ENCODE measurements around the gene ARPIN.
A peak's percentile ranks its signal among the peaks of the same experiment; 100 is the strongest.

The ARPIN gene

DNA sequence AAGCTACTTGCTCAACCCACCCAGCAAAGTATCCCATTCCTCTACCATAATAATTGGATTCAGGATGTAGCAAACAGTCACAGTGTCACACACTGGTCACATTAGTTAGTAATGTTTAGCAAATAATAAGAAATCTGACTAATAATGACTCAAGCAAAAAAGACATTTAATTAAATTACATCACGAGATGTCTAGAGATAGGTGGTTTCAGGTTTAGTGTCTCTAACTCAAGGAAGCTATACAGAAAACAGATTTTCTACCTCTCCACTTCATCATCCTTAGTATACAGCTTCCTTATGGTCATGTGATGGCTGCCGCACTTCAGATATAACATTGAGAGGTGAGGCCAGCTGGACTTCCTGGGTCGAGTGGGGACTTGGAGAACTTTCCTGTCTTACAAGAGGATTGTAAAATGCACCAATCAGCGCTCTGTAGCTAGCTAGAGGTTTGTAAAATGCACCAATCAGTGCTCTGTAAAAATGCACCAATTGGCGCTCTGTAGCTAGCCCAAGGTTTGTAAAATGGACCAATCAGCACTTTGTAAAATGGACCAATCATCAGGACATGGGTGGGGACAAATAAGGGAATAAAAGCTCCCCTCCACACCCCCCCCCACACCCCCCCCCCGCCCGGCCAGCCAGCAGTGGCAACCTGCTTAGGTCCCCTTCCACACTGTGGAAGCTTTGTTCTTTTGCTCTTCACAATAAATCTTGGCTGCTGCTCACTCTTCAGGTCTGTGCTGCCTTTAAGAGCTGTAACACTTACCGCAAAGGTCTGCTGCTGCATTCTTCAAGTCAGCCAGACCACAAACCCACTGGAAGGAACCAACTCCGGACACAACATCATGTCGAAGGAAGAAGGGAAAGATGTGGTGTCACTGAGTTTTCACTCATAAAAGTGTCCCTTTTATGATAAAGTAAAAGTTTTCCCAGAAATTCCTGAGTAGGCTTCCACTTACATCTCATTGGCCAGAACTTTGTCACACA, 24.9 kb upstream of the ARPIN start:
- peak overlapping the region in 1 of 11 experiments; percentile 19; a peak in 1 of 22 replicates for H3K4me2 ChIP-seq
- no peaks in the 10 kb centered on the region for H3K27me3 ChIP-seq
- H3K27ac ChIP-seq: no peak overlapping the region
- H3K4me3 ChIP-seq: no peak overlapping the region
- H3K9ac ChIP-seq: no peak overlapping the region
- H3K9me3 ChIP-seq (replicated peaks in 1 of 11): no peaks in the 10 kb centered on the region
- no peak for TF ChIP-seq Cebpa-rat (IDR thresholded peaks at IDR 0.05)
- no peaks in the 10 kb centered on the region for H4K20me1 ChIP-seq
- H3K4me1 ChIP-seq: peaks cover 13 to 20% (median 15%) of the 10 kb centered on the region in 10 experiments
- no peaks in the 10 kb centered on the region for H3K36me3 ChIP-seq

DNA sequence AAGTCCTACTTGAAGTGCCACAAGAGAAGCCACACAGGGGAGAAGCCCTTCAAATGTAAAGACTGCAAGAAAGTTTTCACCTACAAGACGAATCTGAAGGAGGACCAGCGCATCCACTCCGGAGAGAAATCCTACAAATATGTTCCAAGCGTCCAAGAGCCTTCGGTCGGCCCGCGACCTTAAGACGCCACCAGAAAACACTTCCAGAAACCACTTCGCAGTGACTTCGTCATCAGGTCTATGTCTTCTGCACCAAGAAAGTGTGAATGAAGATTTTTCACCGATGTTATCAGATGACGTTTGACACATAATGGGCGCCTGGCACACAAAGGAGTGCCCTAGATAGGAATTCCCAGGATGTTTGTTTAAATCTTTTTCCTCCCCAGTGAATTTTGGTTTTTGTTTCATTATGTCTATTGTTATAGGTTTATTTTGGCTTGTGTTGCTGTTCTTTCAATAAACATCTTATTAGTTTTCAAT, 24.1 kb upstream of the ARPIN start:
- Histone ChIP-seq H4K20me1 (no peaks in the 10 kb centered on the region), H3K9me3 (replicated peaks in 1 of 11) (no peaks in the 10 kb centered on the region), H3K4me2 (peak overlapping the region in 10 of 11 experiments; percentile 46 to 72 (median 58); a peak in 17 of 22 replicates), H3K9ac (no peak overlapping the region), H3K27ac (no peak overlapping the region), H3K4me3 (no peak overlapping the region), H3K36me3 (no peaks in the 10 kb centered on the region), H3K4me1 (peaks cover 13 to 20% (median 15%) of the 10 kb centered on the region in 10 experiments), H3K27me3 (no peaks in the 10 kb centered on the region)
- TF ChIP-seq Cebpa-rat (IDR thresholded peaks at IDR 0.05): no peak

DNA sequence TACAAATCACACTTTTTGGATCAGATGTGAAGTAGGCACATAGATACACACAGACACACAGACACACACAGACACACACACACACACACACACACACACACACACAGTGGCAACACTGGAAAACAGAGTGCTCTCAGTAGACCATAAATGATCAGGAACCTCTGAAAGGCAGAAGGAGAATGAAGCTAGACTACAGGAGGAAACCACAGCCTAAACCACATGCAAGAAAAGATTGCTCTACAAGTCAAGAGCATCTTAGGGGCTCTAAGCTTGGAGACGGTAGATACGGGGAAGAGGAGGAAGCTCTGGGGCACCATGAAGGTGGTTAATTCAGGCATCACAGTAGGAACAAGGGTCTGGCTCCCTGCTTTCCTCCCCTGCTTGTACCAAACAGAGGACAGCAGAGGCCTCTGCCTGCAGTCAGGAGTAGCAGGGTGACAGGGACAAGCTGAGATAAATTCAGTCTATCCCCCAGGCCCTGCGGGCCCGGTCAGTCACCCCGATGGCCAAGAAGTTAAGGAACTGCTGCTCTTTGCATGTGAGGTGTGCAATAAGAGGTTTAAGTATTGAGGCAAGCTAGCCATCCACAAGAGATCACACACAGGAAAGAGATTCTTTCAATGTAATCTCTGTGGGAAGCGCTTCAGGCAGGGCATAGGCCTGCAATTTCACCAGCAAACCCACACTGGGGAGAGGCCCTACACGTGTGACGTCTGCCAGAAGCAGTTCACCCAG, 23.5 kb upstream of the ARPIN start:
- no peak for TF ChIP-seq Cebpa-rat (IDR thresholded peaks at IDR 0.05)
- Histone ChIP-seq H3K4me2 (peak overlapping the region; percentile 46 to 72 (median 56)), H3K9me3 (replicated peaks in 1 of 11) (no peaks in the 10 kb centered on the region), H3K4me3 (no peak overlapping the region), H3K27ac (no peak overlapping the region), H4K20me1 (no peaks in the 10 kb centered on the region), H3K27me3 (no peaks in the 10 kb centered on the region), H3K36me3 (no peaks in the 10 kb centered on the region), H3K4me1 (peaks cover 13 to 20% (median 15%) of the 10 kb centered on the region in 10 experiments), H3K9ac (no peak overlapping the region)

DNA sequence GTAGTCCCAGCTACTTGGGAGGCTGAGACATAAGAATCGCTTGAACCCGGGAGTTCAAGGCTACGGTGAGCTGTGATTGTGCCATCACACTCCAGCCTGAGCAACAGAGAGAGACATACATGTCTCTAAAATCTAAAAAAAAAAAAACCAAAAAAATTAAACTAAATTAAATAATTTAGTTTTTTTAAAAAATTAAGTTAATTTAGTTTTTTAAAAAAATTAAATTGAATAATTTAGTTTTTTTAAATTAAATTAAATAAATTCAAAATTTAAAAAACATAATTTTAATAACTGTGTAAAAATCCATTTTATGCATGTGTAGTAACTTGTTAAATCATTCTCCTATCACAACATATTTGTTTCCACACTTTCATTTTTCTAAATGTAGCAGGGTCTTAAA, 20.1 kb upstream of the ARPIN start:
- Histone ChIP-seq H4K20me1 (no peaks in the 10 kb centered on the region), H3K4me3 (no peak overlapping the region), H3K27ac (no peak overlapping the region), H3K4me2 (no peak overlapping the region), H3K9ac (no peak overlapping the region), H3K27me3 (no peaks in the 10 kb centered on the region), H3K4me1 (peaks cover 13 to 18% (median 15%) of the 10 kb centered on the region in 10 experiments), H3K36me3 (no peaks in the 10 kb centered on the region), H3K9me3 (replicated peaks in 1 of 11) (no peaks in the 10 kb centered on the region)
- no peak for TF ChIP-seq Cebpa-rat (IDR thresholded peaks at IDR 0.05)

DNA sequence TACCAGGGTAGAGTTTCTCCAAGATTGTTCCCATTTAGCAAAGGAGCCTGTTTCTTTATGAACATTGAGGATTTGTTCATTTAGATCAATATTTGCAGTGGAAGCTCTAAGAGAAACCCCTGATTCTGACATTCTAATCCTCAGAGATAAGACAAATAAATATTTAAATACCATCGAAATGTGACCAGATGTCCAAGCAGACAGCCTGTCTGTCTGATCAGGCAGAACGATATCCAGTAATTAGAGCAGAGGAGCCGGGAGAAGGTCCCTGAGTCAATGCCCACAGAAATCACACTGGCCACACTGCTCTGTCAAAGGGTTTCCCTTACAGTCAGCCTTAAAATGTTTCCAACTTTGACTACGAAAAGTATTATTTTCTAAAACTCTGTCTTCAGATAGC, 15.7 kb upstream of the ARPIN start:
- Histone ChIP-seq H3K9me3 (replicated peaks in 1 of 11) (no peaks in the 10 kb centered on the region), H3K4me3 (no peak overlapping the region), H3K9ac (no peak overlapping the region), H4K20me1 (no peaks in the 10 kb centered on the region), H3K4me1 (no peaks in the 10 kb centered on the region), H3K4me2 (no peak overlapping the region), H3K36me3 (no peaks in the 10 kb centered on the region), H3K27ac (no peak overlapping the region), H3K27me3 (no peaks in the 10 kb centered on the region)
- TF ChIP-seq Cebpa-rat (IDR thresholded peaks at IDR 0.05): no peak

DNA sequence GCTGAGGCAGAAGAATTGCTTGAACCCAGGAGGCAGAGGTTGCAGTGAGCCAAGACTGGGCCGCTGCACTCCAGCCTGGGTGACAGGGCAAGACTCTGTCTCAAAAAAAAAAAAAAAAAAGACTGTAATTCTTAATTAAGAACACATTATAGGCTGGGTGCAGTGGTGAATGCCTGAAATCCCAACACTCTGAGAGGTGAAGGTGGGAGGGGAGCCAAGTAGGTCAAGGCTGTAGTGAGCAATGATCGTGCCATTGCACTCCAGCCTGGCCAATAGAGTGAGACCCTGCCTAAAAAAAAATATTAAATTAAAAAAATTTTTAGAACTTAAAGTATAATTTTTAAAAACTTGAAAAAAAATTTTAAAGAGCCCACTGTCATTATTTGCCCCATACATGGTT, 13.4 kb upstream of the ARPIN start:
- Histone ChIP-seq H3K36me3 (no peaks in the 10 kb centered on the region), H3K9me3 (replicated peaks in 1 of 11) (no peaks in the 10 kb centered on the region), H3K27ac (no peak overlapping the region), H3K4me3 (no peak overlapping the region), H3K9ac (no peak overlapping the region), H3K27me3 (no peaks in the 10 kb centered on the region), H3K4me2 (no peak overlapping the region), H4K20me1 (no peaks in the 10 kb centered on the region), H3K4me1 (no peaks in the 10 kb centered on the region)
- no peak for TF ChIP-seq Cebpa-rat (IDR thresholded peaks at IDR 0.05)

DNA sequence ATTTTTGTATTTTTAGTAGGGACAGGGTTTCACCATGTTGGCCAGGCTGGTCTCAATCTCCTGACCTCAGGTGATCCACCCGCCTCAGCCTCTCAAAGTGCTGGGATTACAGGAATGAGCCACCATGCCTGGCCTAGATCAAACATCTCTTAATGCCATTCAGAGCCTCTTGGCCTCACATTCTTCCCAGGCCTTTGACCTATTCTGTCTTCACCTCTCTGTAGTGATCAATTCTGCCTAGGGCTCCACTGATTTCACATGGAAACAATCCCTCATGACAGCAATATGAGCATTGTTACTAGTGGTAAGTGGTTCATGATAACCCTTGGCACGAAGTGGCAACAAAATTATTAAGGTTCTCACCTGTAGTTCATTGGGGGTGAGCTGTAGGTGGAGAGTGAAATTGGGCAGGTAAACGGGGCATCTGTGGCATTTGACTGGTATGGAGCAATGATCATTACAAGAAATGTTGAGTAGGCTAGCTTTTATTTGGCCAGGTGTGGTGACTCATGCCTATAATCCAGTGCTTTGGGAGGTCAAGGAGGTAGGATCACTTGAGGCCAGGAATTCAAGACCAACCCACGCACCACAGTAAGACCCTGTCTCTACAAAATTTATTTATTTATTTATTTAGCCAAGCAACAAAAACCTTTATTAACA, 4.8 kb upstream of the ARPIN start:
- no peaks in the 10 kb centered on the region for H3K36me3 ChIP-seq
- no peaks in the 10 kb centered on the region for H4K20me1 ChIP-seq
- H3K27ac ChIP-seq: no peak overlapping the region
- H3K9ac ChIP-seq: no peak overlapping the region
- H3K27me3 ChIP-seq: peaks cover 12 to 25% (median 22%) of the 10 kb centered on the region in 11 experiments
- H3K4me2 ChIP-seq: no peak overlapping the region
- no peak for TF ChIP-seq Cebpa-rat (IDR thresholded peaks at IDR 0.05)
- H3K4me3 ChIP-seq: no peak overlapping the region
- H3K9me3 ChIP-seq (replicated peaks in 1 of 11): peaks cover 0 to 6% (median 0%) of the 10 kb centered on the region in 11 experiments; a peak in 3 of 22 replicates
- H3K4me1 ChIP-seq: peaks cover 0 to 5% (median 0%) of the 10 kb centered on the region in 10 experiments; a peak in 2 of 20 replicates

DNA sequence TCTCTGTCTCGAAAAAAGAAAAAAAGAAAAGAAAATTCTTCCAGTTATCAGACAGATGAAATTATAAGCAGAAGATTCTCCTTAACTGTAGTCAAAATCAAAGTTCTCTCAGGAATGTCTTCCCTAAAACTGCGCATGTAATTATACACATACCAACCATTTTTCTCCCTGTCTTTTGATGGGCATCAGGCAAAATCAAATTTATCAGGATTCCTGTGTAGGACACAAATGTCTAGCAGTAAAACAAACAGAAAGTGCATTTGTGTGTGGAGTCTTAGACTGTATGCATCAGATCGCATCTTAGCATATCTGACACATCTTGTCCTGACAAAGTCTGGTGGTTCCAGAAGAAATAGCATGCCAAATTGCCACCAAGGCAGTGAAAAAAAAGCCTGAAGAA, 3.9 kb upstream of the ARPIN start:
- TF ChIP-seq Cebpa-rat (IDR thresholded peaks at IDR 0.05): no peak
- Histone ChIP-seq H3K27me3 (peaks cover 21 to 34% (median 31%) of the 10 kb centered on the region in 11 experiments), H4K20me1 (no peaks in the 10 kb centered on the region), H3K9me3 (replicated peaks in 1 of 11) (peaks cover 0 to 6% (median 0%) of the 10 kb centered on the region in 11 experiments; a peak in 3 of 22 replicates), H3K27ac (no peak overlapping the region), H3K4me2 (no peak overlapping the region), H3K9ac (no peak overlapping the region), H3K4me3 (no peak overlapping the region), H3K4me1 (peaks cover 0 to 12% (median 0%) of the 10 kb centered on the region in 10 experiments; a peak in 8 of 20 replicates), H3K36me3 (no peaks in the 10 kb centered on the region)

Data from BLaER1 treated with 17β-estradiol and CSF1 and Interleukin-3, amounts not matched to agents 10 nM and 100 nM (cell line).